Mononuclear cell (primary cell): ENCODE measurements around the gene PLD1. TPM values are rescaled to one million over a fixed set of nuclear protein-coding genes. Genes with fewer than 3 reads are reported as not detected.

Source experiments
- H3K27me3 ChIP-seq: 2 replicates; pipeline ENCODE4 v1.6.0; 2011; ENCODE audit warnings: low read length, control low read depth; ENCODE audit not compliant: insufficient read depth
- H3K4me1 ChIP-seq: 2 replicates; pipeline ENCODE4 v1.5.1; 2011; ENCODE audit warnings: mild to moderate bottlenecking, low read length, control low read depth; ENCODE audit not compliant: insufficient read depth
- H3K4me3 ChIP-seq: 2 replicates; pipeline ENCODE4 v1.5.1; 2011; ENCODE audit warnings: mild to moderate bottlenecking, low read length, moderate library complexity
- H3K9me3 ChIP-seq: 2 replicates; pipeline ENCODE4 v1.5.1; 2011; ENCODE audit warnings: low read depth, mild to moderate bottlenecking, control low read depth, low read length
- total RNA-seq: library from RNA; depleted of rRNA; stranded (reverse); fragments of >200 nt; gene quantifications from one replicate; pipeline ENCODE4 v1.2.3, GENCODE V29; 2012

PLD1 gene
- total RNA-seq, 1 donor = 10.4 TPM

- Histone ChIP-seq H3K4me1 (peaks cover 28% of the 10 kb centered on the region), H3K4me3 (no peak overlapping the region), H3K27me3 (peaks cover 8% of the 10 kb centered on the region), H3K9me3 (no peaks in the 10 kb centered on the region)
These were observed 3.7 kb upstream of the PLD1 start for GRCh38 chr3:171813897-171814460.

GRCh38 chr3:171813278-171813896 is 3.1 kb upstream of the PLD1 start:
- no peak overlapping the region for H3K4me3 ChIP-seq
- H3K9me3 ChIP-seq = no peaks in the 10 kb centered on the region
- H3K4me1 ChIP-seq = peaks cover 28% of the 10 kb centered on the region

DNA sequence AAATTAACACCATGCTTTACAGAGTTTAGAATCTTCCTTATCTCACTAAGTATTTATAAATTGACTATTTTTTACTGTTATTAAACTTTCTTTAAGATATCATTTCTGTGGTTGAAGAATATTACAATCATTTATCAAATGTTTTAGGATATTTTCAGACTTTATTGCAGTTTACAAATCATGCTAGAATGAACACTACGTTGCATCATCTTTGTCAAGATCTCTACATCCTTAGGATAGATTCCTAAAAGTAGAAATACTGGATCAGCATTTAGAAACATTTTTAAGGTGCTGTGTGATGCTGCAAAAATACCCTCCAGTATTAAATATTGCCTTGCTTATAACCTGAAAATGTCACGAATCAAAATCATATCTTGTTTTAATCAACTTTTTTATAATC is 2.5 kb upstream of the PLD1 start:
- Histone ChIP-seq H3K4me1 (peaks cover 28% of the 10 kb centered on the region), H3K4me3 (no peak overlapping the region), H3K9me3 (no peaks in the 10 kb centered on the region), H3K27me3 (peaks cover 8% of the 10 kb centered on the region)

More at GRCh38 chr3:171813278-171813896, 3.1 kb upstream of the PLD1 start:
- H3K27me3 ChIP-seq = peaks cover 8% of the 10 kb centered on the region

DNA sequence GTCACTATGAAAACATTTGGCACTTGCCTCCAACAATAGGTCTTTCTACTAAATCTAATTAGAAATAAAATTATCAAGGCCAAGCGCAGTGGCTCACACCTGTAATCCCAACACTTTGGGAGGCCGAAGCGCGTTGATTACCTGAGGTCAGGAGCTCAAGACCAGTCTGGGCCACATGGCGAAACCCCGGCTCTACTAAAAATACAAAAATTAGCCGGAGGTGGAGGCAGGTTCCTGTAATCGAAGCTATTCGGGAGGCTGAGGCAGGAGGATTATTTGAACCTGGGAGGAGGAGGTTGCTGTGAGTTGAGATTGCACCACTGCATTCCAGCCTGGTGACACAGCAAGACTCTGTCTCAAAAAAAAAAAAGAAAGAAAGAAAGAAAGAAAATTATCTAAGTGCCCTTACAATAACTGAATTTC is 1.6 kb upstream of the PLD1 start:
- Histone ChIP-seq H3K4me1 (peaks cover 31% of the 10 kb centered on the region), H3K4me3 (no peak overlapping the region), H3K27me3 (peaks cover 8% of the 10 kb centered on the region), H3K9me3 (no peaks in the 10 kb centered on the region)

GRCh38 chr3:171811295-171811912 is 1.1 kb upstream of the PLD1 start:
- H3K4me1 ChIP-seq = peaks cover 36% of the 10 kb centered on the region
- H3K27me3 ChIP-seq = peaks cover 8% of the 10 kb centered on the region
- H3K4me3 ChIP-seq = no peak overlapping the region
- H3K9me3 ChIP-seq = no peaks in the 10 kb centered on the region

- H3K4me3 ChIP-seq = peak overlapping the region; percentile 62
- peaks cover 41% of the 10 kb centered on the region for H3K4me1 ChIP-seq
- H3K9me3 ChIP-seq = no peaks in the 10 kb centered on the region
- H3K27me3 ChIP-seq = peaks cover 8% of the 10 kb centered on the region
These were observed 479 bp upstream of the PLD1 start for GRCh38 chr3:171810629-171811294.

DNA sequence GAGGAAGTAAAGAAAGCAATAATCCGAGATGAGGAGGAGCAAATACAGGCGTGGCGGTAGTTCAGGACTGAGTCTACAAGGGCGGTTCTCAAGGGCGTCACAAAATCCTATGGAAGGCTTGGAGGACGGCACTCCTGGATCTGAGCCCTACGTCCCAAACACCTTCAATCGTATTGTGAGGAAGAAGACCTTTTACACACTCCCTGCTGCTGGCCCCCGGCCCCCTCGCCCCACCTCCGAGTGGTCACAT is 747 bp downstream of the PLD1 start:
- Histone ChIP-seq H3K4me1 (peaks cover 48% of the 10 kb centered on the region), H3K27me3 (peaks cover 8% of the 10 kb centered on the region), H3K9me3 (no peaks in the 10 kb centered on the region), H3K4me3 (peak overlapping the region; percentile 62)

- Histone ChIP-seq H3K27me3 (peaks cover 8% of the 10 kb centered on the region), H3K9me3 (no peaks in the 10 kb centered on the region), H3K4me3 (no peak overlapping the region), H3K4me1 (peaks cover 48% of the 10 kb centered on the region)
These were observed 2.5 kb downstream of the PLD1 start for GRCh38 chr3:171807806-171808205.

DNA sequence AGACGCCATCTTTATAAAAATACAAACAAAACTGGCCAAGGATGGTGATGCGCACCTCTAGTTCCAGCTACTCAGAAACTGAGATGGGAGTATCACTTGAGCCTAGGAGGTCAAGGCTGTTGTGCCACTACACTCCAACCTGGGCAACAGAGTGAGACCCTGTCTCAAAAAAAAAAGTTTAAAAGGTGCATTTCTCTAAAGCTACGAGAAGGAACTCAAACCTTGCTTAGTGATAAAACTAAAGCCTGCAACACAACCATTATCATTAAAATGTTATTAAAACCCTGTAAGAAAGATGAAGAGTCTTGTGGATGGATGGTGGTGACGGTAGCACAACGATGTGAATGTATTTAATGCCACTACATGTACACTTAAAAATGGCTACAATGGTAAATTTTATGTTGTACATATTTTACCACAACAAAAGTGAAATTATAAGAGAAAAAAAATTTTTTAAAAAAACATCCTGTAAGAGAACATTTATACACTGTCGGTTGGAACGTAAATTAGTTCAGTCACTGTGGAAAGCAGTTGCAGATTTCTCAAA is 3.1 kb downstream of the PLD1 start:
- H3K27me3 ChIP-seq = peaks cover 8% of the 10 kb centered on the region
- H3K9me3 ChIP-seq = no peaks in the 10 kb centered on the region
- no peak overlapping the region for H3K4me3 ChIP-seq
- H3K4me1 ChIP-seq = peaks cover 53% of the 10 kb centered on the region

- peaks cover 6% of the 10 kb centered on the region for H3K27me3 ChIP-seq
- no peaks in the 10 kb centered on the region for H3K9me3 ChIP-seq
- H3K4me1 ChIP-seq = peaks cover 51% of the 10 kb centered on the region
- no peak overlapping the region for H3K4me3 ChIP-seq
These were observed 3.8 kb downstream of the PLD1 start for GRCh38 chr3:171806200-171807128.

- H3K4me1 ChIP-seq = peaks cover 50% of the 10 kb centered on the region
- H3K4me3 ChIP-seq = no peak overlapping the region
- H3K27me3 ChIP-seq = no peaks in the 10 kb centered on the region
- H3K9me3 ChIP-seq = no peaks in the 10 kb centered on the region
These were observed 4.6 kb downstream of the PLD1 start for GRCh38 chr3:171805687-171806086.

DNA sequence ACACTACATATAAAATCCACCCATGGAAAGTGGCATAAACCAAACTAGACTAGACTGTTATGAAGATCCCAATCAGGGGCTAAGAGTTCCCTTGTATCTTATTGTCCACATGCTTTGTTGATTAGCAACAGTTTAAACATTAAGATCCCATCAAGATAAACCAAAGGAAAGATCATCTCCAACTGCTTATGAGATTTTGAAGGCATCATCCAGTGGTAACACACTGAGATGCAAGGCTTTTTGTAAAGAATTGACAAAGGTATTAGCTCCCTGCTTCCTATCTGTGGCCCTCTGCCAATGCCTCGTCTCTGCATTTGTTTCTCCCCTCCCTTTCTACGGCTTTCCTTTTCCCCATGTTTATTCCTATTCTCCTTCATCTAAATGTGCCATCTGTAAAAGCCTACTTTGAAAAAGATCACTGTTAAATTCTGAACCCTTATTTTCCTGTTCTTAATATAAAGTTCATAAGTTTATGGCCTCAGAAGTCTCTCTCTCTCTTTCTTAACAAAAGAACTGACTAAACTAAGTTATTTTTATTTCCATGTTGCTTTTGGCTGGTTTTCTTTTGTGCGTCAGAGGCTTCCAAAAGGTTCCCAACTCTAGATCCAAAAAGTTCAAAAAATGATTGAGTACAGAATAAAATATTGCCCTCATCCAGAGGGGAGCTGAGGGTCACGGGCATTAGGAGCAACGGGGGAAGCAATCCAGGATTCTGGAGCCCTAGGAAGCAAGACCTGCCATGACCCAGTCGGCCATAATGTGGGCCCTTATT is 5.5 kb downstream of the PLD1 start:
- H3K9me3 ChIP-seq = no peaks in the 10 kb centered on the region
- H3K4me3 ChIP-seq = no peak overlapping the region
- peaks cover 47% of the 10 kb centered on the region for H3K4me1 ChIP-seq
- no peaks in the 10 kb centered on the region for H3K27me3 ChIP-seq

GRCh38 chr3:171803044-171803443 is 7.2 kb downstream of the PLD1 start:
- no peaks in the 10 kb centered on the region for H3K27me3 ChIP-seq
- no peaks in the 10 kb centered on the region for H3K9me3 ChIP-seq
- H3K4me1 ChIP-seq = peaks cover 40% of the 10 kb centered on the region
- H3K4me3 ChIP-seq = no peak overlapping the region

GRCh38 chr3:171802590-171802956 is 7.7 kb downstream of the PLD1 start:
- H3K27me3 ChIP-seq = no peaks in the 10 kb centered on the region
- H3K4me1 ChIP-seq = peaks cover 40% of the 10 kb centered on the region
- no peaks in the 10 kb centered on the region for H3K9me3 ChIP-seq
- no peak overlapping the region for H3K4me3 ChIP-seq
